Fibroblast of lung (primary cell): ENCODE data around the gene KDM2B.

ENCODE experiments used
- EZH2 ChIP-seq: IDR thresholded peaks from 2 replicates; pipeline ENCODE4 v1.5.1; 2012; ENCODE audit warnings: low read length, control low read depth, mild to moderate bottlenecking; ENCODE audit errors: missing control alignments
- TF ChIP-seq, protein P1 (sequence below), 2 donors: IDR thresholded peaks in 1 of 2; conservative IDR thresholded peaks in 1 of 2; 1 replicate in 1 of 2; 2 replicates in 1 of 2; pipeline ENCODE4 v1.5.1; 2011 to 2012; ENCODE audit warnings: low read length in 2 of 2, control low read depth in 1 of 2, inconsistent platforms in 1 of 2, low read depth in 1 of 2, mild to moderate bottlenecking in 1 of 2

DNA sequence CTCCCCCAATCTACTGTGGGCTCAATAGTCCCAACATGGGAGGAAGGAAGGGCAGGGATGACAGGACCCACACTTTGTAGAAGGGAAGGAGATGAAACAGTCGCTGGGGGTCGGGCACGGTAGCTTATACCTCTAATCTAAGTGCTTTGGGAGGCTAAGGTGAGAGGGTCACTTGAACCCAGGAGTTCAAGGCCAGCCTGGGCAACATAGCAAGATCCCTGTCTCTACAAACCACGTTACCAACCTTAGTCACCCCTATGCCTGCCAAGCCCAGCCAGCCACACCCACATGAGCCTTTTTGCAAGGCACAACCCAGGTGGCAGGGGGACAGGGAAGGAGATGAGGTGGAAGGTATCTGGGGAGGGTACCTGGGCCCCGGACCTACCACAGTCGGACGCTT lies 31.7 kb downstream of the KDM2B start:
- TF ChIP-seq, protein P1, sequence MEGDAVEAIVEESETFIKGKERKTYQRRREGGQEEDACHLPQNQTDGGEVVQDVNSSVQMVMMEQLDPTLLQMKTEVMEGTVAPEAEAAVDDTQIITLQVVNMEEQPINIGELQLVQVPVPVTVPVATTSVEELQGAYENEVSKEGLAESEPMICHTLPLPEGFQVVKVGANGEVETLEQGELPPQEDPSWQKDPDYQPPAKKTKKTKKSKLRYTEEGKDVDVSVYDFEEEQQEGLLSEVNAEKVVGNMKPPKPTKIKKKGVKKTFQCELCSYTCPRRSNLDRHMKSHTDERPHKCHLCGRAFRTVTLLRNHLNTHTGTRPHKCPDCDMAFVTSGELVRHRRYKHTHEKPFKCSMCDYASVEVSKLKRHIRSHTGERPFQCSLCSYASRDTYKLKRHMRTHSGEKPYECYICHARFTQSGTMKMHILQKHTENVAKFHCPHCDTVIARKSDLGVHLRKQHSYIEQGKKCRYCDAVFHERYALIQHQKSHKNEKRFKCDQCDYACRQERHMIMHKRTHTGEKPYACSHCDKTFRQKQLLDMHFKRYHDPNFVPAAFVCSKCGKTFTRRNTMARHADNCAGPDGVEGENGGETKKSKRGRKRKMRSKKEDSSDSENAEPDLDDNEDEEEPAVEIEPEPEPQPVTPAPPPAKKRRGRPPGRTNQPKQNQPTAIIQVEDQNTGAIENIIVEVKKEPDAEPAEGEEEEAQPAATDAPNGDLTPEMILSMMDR (conservative IDR thresholded peaks at IDR 0.05 in 1 of 2, IDR thresholded peaks at IDR 0.05 in 1 of 2; ENCODE audit: low read depth in 1 of 2, low read length in 2 of 2), result no peak
- TF ChIP-seq EZH2, result no peak
